Ovary (tissue), 3 donors: ENCODE results near the gene SHKBP1.

Experiments
- EP300 ChIP-seq: sonication (generic); formaldehyde crosslinking; IDR thresholded peaks from one replicate; pipeline ENCODE4 v1.6.1; 2017; ENCODE audit warnings: antibody characterized with exemption
- POLR2A ChIP-seq: fragments of 450-650 bp; IDR thresholded peaks from one replicate; pipeline ENCODE4 v1.6.1; 2017; ENCODE audit warnings: antibody characterized with exemption, mild to moderate bottlenecking, moderate library complexity
- TF ChIP-seq, protein P1 (sequence below), 3 donors: fragments of 450-650 bp in 2 of 3; fragments of 200-600 bp in 1 of 3; IDR thresholded peaks; one replicate each; pipeline versions ENCODE4 v1.5.1 to v1.8.0; 2016 to 2022; ENCODE audit warnings: antibody characterized with exemption in 3 of 3, mild to moderate bottlenecking in 1 of 3
- donor health status: DM: no; HTN: no; CAD: no.

- TF ChIP-seq POLR2A (peak; percentile 41), EP300 (no peak)
- TF ChIP-seq, protein P1, sequence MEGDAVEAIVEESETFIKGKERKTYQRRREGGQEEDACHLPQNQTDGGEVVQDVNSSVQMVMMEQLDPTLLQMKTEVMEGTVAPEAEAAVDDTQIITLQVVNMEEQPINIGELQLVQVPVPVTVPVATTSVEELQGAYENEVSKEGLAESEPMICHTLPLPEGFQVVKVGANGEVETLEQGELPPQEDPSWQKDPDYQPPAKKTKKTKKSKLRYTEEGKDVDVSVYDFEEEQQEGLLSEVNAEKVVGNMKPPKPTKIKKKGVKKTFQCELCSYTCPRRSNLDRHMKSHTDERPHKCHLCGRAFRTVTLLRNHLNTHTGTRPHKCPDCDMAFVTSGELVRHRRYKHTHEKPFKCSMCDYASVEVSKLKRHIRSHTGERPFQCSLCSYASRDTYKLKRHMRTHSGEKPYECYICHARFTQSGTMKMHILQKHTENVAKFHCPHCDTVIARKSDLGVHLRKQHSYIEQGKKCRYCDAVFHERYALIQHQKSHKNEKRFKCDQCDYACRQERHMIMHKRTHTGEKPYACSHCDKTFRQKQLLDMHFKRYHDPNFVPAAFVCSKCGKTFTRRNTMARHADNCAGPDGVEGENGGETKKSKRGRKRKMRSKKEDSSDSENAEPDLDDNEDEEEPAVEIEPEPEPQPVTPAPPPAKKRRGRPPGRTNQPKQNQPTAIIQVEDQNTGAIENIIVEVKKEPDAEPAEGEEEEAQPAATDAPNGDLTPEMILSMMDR (IDR thresholded peaks at IDR 0.05) = peak in 1 of 3 donors; percentile 5
These were observed 24.7 kb downstream of the SHKBP1 start, which contains the start of gene LTBP4 for GRCh38 chr19:40601134-40601974.
